Epithelial cell of esophagus (primary cell): ENCODE results near the gene TNFRSF18.
"Not testable (repeated sequence)": the region's sequence is repeated elsewhere in the genome, so short reads cannot be mapped to it uniquely, and the experiment has no call there.

ENCODE experiments used
- DNase-seq: peaks from one replicate; pipeline ENCODE4 v3.0.0; 2010; ENCODE audit warnings: low read depth
- H3K4me3 ChIP-seq: 2 replicates; pipeline ENCODE4 v1.5.1; 2011; ENCODE audit warnings: mild to moderate bottlenecking, low read length, control low read depth
- TF ChIP-seq, protein P1 (sequence below): IDR thresholded peaks from 2 replicates; pipeline ENCODE4 v1.5.1; 2011; ENCODE audit warnings: low read depth, mild to moderate bottlenecking, low read length, control low read depth, inconsistent platforms; ENCODE audit not compliant: insufficient read depth; ENCODE audit errors: missing control alignments

Gene TNFRSF18

GRCh38 chr1:1181129-1181937 lies 25.1 kb downstream of the TNFRSF18 start:
- no peak overlapping the region for H3K4me3 ChIP-seq
- DNase-seq: no peak
- TF ChIP-seq, protein P1, sequence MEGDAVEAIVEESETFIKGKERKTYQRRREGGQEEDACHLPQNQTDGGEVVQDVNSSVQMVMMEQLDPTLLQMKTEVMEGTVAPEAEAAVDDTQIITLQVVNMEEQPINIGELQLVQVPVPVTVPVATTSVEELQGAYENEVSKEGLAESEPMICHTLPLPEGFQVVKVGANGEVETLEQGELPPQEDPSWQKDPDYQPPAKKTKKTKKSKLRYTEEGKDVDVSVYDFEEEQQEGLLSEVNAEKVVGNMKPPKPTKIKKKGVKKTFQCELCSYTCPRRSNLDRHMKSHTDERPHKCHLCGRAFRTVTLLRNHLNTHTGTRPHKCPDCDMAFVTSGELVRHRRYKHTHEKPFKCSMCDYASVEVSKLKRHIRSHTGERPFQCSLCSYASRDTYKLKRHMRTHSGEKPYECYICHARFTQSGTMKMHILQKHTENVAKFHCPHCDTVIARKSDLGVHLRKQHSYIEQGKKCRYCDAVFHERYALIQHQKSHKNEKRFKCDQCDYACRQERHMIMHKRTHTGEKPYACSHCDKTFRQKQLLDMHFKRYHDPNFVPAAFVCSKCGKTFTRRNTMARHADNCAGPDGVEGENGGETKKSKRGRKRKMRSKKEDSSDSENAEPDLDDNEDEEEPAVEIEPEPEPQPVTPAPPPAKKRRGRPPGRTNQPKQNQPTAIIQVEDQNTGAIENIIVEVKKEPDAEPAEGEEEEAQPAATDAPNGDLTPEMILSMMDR: no peak

DNA sequence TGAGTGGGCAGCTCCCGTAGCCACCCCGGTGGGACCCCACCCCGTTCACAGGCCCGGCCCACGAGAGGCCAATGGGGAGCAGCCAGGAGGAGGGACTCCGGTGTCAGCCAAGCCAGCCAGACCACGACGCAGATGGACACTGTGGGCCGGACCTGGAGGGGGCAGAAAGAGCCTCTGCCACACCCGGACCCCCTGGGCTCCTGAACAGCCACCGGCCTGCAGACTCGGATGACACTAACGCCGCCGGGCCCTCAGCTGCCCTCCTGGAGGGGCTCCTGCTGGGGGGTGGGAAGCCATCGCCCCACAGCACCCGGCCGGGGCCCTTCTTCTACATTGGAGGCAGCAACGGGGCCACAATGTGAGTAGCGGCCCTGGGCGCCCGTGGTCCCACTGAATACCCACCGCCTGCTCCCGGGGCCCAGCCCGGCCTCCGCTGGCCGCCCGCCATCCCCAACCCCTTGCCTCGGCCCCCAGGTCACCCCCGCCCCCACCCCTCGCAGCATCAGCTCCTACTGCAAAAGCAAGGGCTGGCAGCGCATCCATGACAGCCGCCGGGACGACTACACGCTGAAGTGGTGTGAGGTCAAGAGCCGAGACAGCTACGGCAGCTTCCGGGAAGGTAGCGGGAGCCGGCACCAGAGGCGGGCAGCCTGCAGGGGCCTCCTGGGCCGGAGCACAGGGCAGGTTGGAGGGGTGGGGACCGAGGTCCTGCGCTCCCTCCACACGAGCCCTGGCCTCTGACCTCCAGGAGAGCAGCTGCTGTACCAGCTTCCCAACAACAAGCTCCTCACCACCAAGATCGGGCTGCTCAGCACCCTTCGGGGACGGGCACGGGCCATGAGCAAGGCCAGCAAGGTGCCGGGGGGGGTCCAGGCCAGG lies 26.2 kb downstream of the TNFRSF18 start:
- no peak overlapping the region for H3K4me3 ChIP-seq
- no peak for DNase-seq

DNA sequence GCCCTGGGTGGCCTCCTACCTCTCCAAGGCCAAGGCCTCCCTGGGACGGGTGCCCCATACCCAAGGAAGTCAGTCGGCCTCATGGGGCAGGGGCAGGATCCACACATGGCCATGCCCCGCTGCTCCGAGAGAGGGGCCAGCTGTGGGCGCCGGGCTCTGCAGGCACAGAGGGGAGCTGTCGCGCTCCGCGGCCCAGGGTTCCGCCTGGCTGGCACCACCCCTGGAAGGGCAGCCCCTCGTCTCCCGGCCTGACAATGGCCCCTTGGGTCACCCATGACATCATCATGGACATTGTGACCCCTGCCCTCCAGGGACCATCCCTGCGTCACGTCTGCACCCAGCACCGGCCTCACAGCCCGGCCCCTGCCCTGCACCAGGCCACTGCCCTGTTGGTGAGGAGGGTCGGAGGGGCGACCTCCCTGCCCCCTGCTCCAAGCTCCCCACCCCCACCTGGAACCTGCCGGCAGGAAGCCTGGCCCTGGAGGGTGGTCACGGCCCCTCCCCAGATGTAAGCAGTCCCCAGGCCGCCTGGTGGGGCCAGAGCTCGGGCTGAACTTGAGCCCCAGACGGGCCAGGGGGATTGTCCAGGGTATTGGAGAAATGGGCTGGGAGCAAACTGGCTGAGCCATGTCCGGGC lies 26.9 kb downstream of the TNFRSF18 start:
- TF ChIP-seq, protein P1: no peak
- H3K4me3 ChIP-seq: no peak overlapping the region
- no peak for DNase-seq

More for the DNA sequence above, 26.2 kb downstream of the TNFRSF18 start:
- TF ChIP-seq, protein P1: no peak

- no peak overlapping the region for H3K4me3 ChIP-seq
- TF ChIP-seq, protein P1: no peak
- no peak for DNase-seq
Observed at GRCh38 chr1:1178794-1179331, 27.5 kb downstream of the TNFRSF18 start.

DNA sequence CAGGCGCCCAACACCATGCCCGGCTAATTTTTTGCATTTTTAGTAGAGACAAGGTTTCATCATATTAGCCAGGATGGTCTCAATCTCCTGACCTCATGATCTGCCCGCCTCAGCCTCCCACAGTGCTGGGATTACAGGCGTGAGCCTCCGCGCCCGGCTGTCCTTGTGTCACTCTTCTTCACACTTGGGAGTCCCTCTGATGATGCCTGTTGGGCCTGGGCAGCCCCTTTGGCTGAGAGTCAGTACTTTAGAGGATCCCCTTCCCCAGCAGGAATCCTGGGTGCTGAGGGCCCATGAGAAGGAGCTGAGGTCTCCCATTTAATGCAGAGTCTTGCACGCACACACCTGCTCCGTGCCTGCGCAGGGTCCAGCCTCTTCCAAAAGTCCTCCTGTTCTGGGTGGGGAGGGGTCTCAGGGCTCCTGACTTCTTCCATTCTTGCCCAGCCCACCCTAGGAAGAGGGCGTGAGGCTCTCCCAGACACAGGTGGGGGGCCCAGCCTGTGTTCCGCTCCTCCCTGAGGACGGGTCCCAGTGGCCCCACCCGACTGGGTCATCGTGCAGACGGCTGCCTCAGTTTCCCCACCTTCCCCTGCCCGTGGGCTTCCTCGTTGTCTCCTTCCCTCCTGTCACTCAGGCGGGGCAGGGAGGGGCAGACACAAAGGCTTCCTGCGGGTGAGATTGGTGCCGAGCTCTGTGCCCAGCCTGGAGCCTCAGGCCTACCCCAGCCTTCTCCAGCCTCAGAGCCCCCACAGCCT lies 28.8 kb downstream of the TNFRSF18 start:
- DNase-seq: no peak
- no peak overlapping the region for H3K4me3 ChIP-seq
- TF ChIP-seq, protein P1: no peak

GRCh38 chr1:1176931-1177330 lies 29.5 kb downstream of the TNFRSF18 start:
- H3K4me3 ChIP-seq: no peak overlapping the region
- DNase-seq: no peak

DNA sequence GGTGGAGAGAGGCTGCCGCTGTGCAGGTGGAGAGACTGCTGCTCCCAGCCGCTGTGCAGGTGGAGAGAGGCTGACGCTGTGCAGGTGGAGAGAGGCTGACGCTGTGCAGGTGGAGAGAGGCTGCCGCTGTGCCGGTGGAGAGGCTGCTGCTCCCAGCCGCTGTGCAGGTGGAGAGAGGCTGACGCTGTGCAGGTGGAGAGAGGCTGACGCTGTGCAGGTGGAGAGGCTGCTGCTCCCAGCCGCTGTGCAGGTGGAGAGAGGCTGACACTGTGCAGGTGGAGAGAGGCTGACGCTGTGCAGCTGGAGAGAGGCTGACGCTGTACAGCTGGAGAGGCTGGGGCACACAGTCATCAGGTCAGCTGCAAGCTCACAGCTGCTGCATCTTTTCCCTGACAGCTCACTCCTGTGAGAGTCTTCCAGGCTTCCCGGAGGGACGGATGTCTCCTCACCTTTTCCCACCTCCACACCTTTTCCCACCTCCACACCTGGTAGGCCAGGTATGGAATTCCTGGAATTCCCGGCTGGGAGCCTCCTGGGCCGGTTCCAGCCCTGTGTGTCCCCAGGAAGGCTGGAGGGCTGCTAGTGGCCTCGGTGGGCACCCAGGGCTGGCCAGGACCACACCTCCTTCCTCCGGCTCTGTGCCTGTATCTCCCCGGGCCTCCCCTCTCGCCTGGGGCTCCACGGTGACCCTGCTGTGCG lies 30.2 kb downstream of the TNFRSF18 start:
- H3K4me3 ChIP-seq: not testable (repeated sequence)
- DNase-seq: peak; percentile 76

More at GRCh38 chr1:1176931-1177330, 29.5 kb downstream of the TNFRSF18 start:
- TF ChIP-seq, protein P1: no peak
